GM10248 (cell line): ENCODE data around the gene EIF2S2.

Source experiments
- CTCF ChIA-PET: fragments of 300-600 bp; sonication (Branson Sonifier 250); formaldehyde crosslinking; extraction: SDS; loops from one replicate; lab custom pipeline; 2021; ENCODE audit warnings: antibody characterized with exemption; lab: Yijun Ruan, JAX
- POLR2A ChIA-PET: fragments of 350-650 bp; sonication (Branson Sonifier 250); formaldehyde crosslinking; extraction: SDS; loops from one replicate; lab custom pipeline; 2020; ENCODE audit warnings: antibody characterized with exemption; lab: Yijun Ruan, JAX
- DNase-seq: peaks from one replicate; pipeline ENCODE4 v3.0.0; 2012; ENCODE audit errors: extremely low spot score
- CTCF ChIP-seq: IDR thresholded peaks from 2 replicates; pipeline ENCODE4 v1.5.1; 2012; ENCODE audit warnings: mild to moderate bottlenecking, low read depth; ENCODE audit errors: extremely low read depth, missing control alignments, control extremely low read depth

Gene EIF2S2

DNA sequence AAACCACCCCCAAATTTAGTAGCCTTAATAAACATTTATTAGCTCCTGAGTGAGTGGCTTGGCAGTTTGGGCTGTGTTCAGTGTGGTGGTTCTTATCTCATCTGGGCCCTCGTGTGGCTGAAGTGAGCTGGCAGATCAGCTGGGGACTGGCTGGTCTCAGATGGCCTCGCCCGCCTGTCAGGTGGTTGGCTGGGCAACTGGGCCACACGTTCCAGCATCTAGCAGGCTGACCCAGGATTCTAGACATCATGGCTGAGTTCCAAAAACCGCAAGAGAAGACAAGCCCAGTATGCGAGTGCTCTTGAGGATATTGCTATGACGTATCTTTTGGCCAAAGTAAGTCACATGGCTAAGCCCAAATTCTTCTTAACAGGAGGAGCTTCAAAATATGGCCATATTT is 28.9 kb downstream of the EIF2S2 start:
- CTCF ChIA-PET = interaction anchor here (0.9 to 1.3 kb wide), 4 partner anchors 9 to 21 kb away, joined by 3 to 5 read pairs (median 4); no protein-coding TSS in a partner anchor
- TF ChIP-seq CTCF = no peak
- DNase-seq = no peak
- POLR2A ChIA-PET = interaction anchor here (0.7 kb wide), 1 partner anchor 17 kb away, joined by 3 read pairs; no protein-coding TSS in a partner anchor

DNA sequence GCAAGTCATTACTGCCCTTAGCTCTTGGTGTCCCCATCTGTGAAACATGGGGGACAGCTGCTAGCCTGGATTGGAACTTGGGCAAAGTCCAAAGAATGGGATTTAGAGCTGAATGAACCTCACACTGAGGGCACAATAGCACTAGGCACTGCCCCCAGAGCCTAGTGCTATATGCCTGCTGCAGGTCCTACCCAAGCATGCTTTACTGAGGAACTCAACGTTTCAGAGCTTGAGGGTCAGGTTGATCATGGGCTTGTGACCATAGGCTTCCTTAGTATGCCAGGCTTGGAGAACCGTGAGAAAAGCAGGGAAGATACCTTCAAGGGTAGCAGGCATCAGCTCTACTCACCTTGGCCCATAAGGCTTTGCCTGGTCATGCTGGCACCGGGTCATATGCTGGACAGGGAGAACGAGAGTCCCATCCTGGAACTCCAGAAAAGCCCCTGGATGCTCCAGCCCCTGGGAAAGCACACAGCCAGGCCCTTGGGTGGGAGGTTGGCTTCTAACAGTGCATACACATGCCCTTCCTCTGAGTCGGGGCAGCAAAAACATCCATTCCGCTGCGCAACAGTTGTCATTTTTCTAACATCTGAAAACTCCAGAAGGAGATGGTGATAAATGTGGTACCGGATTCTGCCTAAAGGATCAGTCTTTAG is 29.7 kb downstream of the EIF2S2 start:
- ChIA-PET POLR2A (no interaction called here), CTCF (interaction anchor here (1.0 to 5.6 kb wide), 7 partner anchors 8 to 22 kb away, joined by 3 to 23 read pairs (median 4); no protein-coding TSS in a partner anchor)
- TF ChIP-seq CTCF = no peak
- DNase-seq = no peak

GRCh38 chr20:34079818-34080217 is 32.2 kb downstream of the EIF2S2 start:
- CTCF ChIA-PET = interaction anchor here (5.6 kb wide), 1 partner anchor 11 kb away, joined by 23 read pairs; no protein-coding TSS in a partner anchor
- POLR2A ChIA-PET = no interaction called here
- TF ChIP-seq CTCF = no peak
- DNase-seq = no peak

- DNase-seq = no peak
- ChIA-PET CTCF (interaction anchor here (1.2 to 5.6 kb wide), 4 partner anchors 10 to 22 kb away, joined by 3 to 23 read pairs (median 8); no protein-coding TSS in a partner anchor), POLR2A (no interaction called here)
- TF ChIP-seq CTCF = no peak
Observed at GRCh38 chr20:34078540-34078939, 33.5 kb downstream of the EIF2S2 start.

GRCh38 chr20:34076952-34077351 is 35.1 kb downstream of the EIF2S2 start:
- ChIA-PET POLR2A (no interaction called here), CTCF (interaction anchor here (1.4 to 5.6 kb wide), 4 partner anchors 8 to 23 kb away, joined by 3 to 23 read pairs (median 8); no protein-coding TSS in a partner anchor)
- no peak for TF ChIP-seq CTCF
- no peak for DNase-seq

GRCh38 chr20:34075647-34076046 is 36.4 kb downstream of the EIF2S2 start:
- DNase-seq = no peak
- POLR2A ChIA-PET = no interaction called here
- CTCF ChIA-PET = interaction anchor here (1.2 kb wide), 1 partner anchor 15 kb away, joined by 3 read pairs; no protein-coding TSS in a partner anchor
- TF ChIP-seq CTCF = no peak
